Body of pancreas (tissue), 4 donors: Measurements from ENCODE around the gene CDH4. TPM values are rescaled to one million over a fixed set of nuclear protein-coding genes. Genes with fewer than 3 reads are reported as not detected.

Source experiments
- ATAC-seq: fragments of 150-250 bp; one replicate; pipeline ENCODE4 v1.9.1; 2016
- DNase-seq, 4 donors: peaks; one replicate each; pipeline ENCODE4 v3.0.0-alpha.2; 2019
- H3K27ac ChIP-seq, 4 donors: fragments of 200-600 bp; sonication (generic); 1 replicate in 3 of 4; 2 replicates in 1 of 4; pipeline versions ENCODE4 v1.5.1 to v1.6.1; 2016 to 2019; ENCODE audit warnings: mild to moderate bottlenecking in 1 of 4, mixed read lengths in 1 of 4, moderate library complexity in 1 of 4
- H3K27me3 ChIP-seq, 2 donors: fragments of 200-600 bp; sonication (generic); one replicate each; pipeline ENCODE4 v1.6.0; 2016; ENCODE audit warnings: mild to moderate bottlenecking in 1 of 2
- H3K36me3 ChIP-seq, 2 donors: fragments of 200-600 bp; sonication (generic); replicated peaks in 1 of 2; 2 replicates each; pipeline ENCODE4 v1.5.1; 2016; ENCODE audit warnings: low read depth in 2 of 2; ENCODE audit not compliant: insufficient read depth in 1 of 2
- H3K4me1 ChIP-seq: fragments of 200-600 bp; sonication (generic); one replicate; pipeline ENCODE4 v1.6.0; 2016
- H3K4me3 ChIP-seq, 2 donors: fragments of 200-600 bp; sonication (generic); 1 replicate in 1 of 2; 2 replicates in 1 of 2; pipeline ENCODE4 v1.5.1; 2016 to 2019
- H3K9me3 ChIP-seq, 3 donors: fragments of 200-600 bp; sonication (generic); 1 replicate in 2 of 3; 2 replicates in 1 of 3; pipeline ENCODE4 v1.5.1; 2016
- POLR2A ChIP-seq, 3 donors: fragments of 450-650 bp; IDR thresholded peaks; one replicate each; pipeline ENCODE4 v1.6.1; 2016; ENCODE audit warnings: antibody characterized with exemption in 3 of 3, mild to moderate bottlenecking in 2 of 3
- WGBS, 2 donors: methylation state at CpG; one replicate each; pipeline ENCODE4 v1.1.5; 2017; 5-methylcytosine and 5-hydroxymethylcytosine counted together
- intact Hi-C: fragments of 100-400 bp; cut with DNase I; formaldehyde crosslinking; loops from one replicate; pipeline ENCODE4 v1.15.1; 2023
- total RNA-seq, 2 donors: library from RNA; depleted of rRNA; stranded (reverse); fragments of >200 nt; gene quantifications; one replicate each; pipeline ENCODE4 v1.1.0, GENCODE V29; 2016
- TF ChIP-seq, protein P1 (sequence below), 7 experiments: fragments of 450-650 bp in 4 of 7; fragments of 200-600 bp in 3 of 7; sonication (generic) in 3 of 7; IDR thresholded peaks; one replicate each; pipeline ENCODE4 v1.5.1; 2016 to 2019; ENCODE audit warnings: antibody characterized with exemption in 7 of 7

The CDH4 gene
- total RNA-seq, 2 donors from 2014 or later = 0.33 to 0.52 TPM

DNA sequence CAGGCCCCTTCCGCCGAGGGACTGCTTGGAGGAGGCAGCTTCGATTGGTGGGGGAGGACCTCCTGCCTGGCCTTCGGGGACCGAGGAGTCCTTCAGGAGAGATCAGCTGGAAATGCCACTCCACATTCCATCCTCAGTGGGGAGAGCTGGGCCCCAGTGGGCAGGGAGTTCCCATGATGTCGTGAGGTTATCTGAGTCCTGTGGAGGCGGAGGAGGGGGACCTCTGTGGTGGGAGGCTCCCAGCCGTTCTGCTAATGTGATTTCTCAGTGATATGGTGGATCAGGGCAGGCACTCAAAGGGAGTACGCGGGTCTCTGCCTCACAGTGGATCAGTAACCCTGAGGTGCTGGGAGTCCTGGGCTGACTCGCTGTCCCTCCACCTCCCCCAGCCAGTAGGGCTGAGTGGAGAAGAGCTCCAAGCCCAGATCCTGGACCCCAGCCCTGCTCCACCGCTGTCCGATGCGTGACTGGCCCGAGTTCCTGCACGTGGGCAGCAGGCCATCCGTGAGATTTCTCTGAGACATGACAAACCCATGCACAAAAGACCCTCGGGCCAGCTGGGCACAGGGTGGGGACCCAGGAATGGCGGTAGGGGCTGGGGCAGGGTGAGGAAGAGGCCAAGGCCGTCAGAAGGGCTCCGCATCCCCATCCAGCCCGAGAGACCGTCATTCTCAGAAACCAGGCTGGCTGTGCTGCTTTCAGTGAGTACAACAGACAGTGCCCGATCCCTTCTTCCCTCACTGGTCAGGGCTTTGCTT is 617.9 kb downstream of the CDH4 start:
- no peak overlapping the region for H3K4me3 ChIP-seq
- no peaks in the 10 kb centered on the region for H3K9me3 ChIP-seq
- intact Hi-C loops = no loop called here
- no peak for DNase-seq
- 44 to 54% methylated on average over 8 to 24 of the region's 24 CpGs for WGBS, 2 donors
- no peak overlapping the region for H3K27ac ChIP-seq
- H3K27me3 ChIP-seq = no peaks in the 10 kb centered on the region
- ATAC-seq = no peak
- TF ChIP-seq, protein P1, sequence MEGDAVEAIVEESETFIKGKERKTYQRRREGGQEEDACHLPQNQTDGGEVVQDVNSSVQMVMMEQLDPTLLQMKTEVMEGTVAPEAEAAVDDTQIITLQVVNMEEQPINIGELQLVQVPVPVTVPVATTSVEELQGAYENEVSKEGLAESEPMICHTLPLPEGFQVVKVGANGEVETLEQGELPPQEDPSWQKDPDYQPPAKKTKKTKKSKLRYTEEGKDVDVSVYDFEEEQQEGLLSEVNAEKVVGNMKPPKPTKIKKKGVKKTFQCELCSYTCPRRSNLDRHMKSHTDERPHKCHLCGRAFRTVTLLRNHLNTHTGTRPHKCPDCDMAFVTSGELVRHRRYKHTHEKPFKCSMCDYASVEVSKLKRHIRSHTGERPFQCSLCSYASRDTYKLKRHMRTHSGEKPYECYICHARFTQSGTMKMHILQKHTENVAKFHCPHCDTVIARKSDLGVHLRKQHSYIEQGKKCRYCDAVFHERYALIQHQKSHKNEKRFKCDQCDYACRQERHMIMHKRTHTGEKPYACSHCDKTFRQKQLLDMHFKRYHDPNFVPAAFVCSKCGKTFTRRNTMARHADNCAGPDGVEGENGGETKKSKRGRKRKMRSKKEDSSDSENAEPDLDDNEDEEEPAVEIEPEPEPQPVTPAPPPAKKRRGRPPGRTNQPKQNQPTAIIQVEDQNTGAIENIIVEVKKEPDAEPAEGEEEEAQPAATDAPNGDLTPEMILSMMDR (IDR thresholded peaks at IDR 0.05) = no peak
- no peak for TF ChIP-seq POLR2A (IDR thresholded peaks at IDR 0.05)
- H3K4me1 ChIP-seq = no peaks in the 10 kb centered on the region
- H3K36me3 ChIP-seq = no peaks in the 10 kb centered on the region

DNA sequence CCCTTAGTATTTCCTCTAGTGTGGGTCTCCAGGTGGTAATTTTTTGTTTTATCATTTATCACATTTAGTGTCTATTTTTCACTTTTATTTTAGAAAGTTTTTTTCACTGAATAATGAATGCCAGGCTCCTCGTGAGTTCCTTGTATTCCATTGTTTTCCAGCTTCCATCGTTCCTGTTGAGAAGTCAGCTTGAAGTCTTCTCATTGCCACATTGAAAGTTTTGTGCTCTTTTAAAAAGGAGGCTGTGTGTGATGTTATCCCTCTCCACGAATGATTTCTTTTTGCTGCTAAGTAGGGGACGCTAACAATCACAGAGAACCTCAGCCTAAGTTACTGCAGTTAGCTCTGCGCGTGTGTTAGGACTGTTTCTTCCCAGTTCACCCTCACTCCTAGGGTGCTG is 619.1 kb downstream of the CDH4 start:
- DNase-seq = no peak
- Histone ChIP-seq H3K9me3 (no peaks in the 10 kb centered on the region), H3K27ac (no peak overlapping the region), H3K4me1 (no peaks in the 10 kb centered on the region), H3K27me3 (no peaks in the 10 kb centered on the region), H3K36me3 (no peaks in the 10 kb centered on the region), H3K4me3 (no peak overlapping the region)
- TF ChIP-seq, protein P1 (IDR thresholded peaks at IDR 0.05) = no peak
- TF ChIP-seq POLR2A (IDR thresholded peaks at IDR 0.05) = no peak
- 68 to 74% methylated on average over 6 of the region's 6 CpGs for WGBS, 2 donors
- intact Hi-C loops = no loop called here
- ATAC-seq = no peak

DNA sequence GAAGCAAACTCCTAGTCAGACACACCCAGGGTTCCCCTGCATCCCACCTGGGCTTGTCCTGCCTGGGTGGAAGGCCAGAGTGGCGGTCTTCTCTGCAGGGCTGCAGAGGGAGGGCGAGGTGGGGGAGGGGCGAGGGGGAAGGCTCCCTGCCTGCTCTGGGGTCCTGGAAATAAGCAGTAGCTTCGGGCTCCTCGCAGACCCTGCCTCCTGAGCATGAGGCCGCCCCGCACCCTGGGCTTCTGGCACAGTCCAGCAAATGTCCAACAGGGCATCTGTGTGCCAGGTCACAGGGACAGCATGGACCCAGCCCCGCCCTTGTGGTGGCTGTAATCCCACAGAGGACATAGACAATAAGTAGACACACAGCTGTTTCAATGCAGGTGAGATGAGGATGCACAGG is 619.9 kb downstream of the CDH4 start:
- DNase-seq (no peak), ATAC-seq (no peak)
- H3K27me3 ChIP-seq = no peaks in the 10 kb centered on the region
- H3K9me3 ChIP-seq = no peaks in the 10 kb centered on the region
- intact Hi-C loops = no loop called here
- H3K4me1 ChIP-seq = no peaks in the 10 kb centered on the region
- H3K36me3 ChIP-seq = no peaks in the 10 kb centered on the region
- no peak overlapping the region for H3K4me3 ChIP-seq
- no peak overlapping the region for H3K27ac ChIP-seq
- 71 to 100% methylated on average over 1 to 8 of the region's 8 CpGs for WGBS, 2 donors
- TF ChIP-seq, protein P1 (IDR thresholded peaks at IDR 0.05) = no peak
- TF ChIP-seq POLR2A (IDR thresholded peaks at IDR 0.05) = no peak

DNA sequence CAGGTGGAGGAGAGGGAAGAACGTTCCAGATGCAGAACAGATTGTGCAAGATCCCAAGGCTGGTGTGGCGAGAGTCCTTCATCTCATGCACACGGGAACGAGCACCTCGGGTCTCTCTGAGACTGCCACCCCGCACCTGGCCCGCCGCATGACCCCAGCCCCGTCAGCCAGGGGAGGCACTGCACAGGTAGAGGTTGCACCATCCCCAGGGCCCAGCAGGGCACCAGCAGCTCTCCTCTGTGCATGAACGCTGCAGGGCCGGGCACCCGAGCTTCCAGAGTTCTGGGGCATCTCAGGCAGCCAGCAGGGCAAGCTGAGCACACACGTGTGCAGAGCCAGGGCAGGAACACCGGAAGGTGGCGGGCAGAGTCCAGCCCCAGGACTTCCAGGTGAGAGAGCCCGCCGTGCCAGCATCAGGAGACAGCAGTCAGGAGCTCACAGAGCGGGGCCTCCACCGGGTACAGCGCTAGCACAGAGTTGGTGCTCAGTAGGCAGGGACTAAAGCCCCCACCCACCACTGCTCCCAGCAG is 620.4 kb downstream of the CDH4 start:
- intact Hi-C loops = no loop called here
- 82 to 86% methylated on average over 5 to 20 of the region's 20 CpGs for WGBS, 2 donors
- no peaks in the 10 kb centered on the region for H3K27me3 ChIP-seq
- no peak overlapping the region for H3K27ac ChIP-seq
- H3K36me3 ChIP-seq = no peaks in the 10 kb centered on the region
- no peak for DNase-seq
- TF ChIP-seq, protein P1 (IDR thresholded peaks at IDR 0.05) = no peak
- no peak for TF ChIP-seq POLR2A (IDR thresholded peaks at IDR 0.05)
- H3K9me3 ChIP-seq = no peaks in the 10 kb centered on the region
- no peak for ATAC-seq
- H3K4me3 ChIP-seq = no peak overlapping the region
- H3K4me1 ChIP-seq = no peaks in the 10 kb centered on the region
